Stimulated activated CD8-positive, alpha-beta memory T cell treated with anti-CD3 and anti-CD28 coated beads, Interleukin-4, amount 100 ng/mL, for 1 hour (primary cell): ENCODE data around the gene NUP98.
"Not testable (repeated sequence)": the region's sequence is repeated elsewhere in the genome, so short reads cannot be mapped to it uniquely, and the experiment has no call there.

Experiments used
- DNase-seq, 2 donors: peaks; one replicate each; pipeline ENCODE4 v3.0.0-alpha.2; 2020; ENCODE audit warnings: low read depth in 2 of 2, low spot score in 1 of 2

Gene NUP98

DNA sequence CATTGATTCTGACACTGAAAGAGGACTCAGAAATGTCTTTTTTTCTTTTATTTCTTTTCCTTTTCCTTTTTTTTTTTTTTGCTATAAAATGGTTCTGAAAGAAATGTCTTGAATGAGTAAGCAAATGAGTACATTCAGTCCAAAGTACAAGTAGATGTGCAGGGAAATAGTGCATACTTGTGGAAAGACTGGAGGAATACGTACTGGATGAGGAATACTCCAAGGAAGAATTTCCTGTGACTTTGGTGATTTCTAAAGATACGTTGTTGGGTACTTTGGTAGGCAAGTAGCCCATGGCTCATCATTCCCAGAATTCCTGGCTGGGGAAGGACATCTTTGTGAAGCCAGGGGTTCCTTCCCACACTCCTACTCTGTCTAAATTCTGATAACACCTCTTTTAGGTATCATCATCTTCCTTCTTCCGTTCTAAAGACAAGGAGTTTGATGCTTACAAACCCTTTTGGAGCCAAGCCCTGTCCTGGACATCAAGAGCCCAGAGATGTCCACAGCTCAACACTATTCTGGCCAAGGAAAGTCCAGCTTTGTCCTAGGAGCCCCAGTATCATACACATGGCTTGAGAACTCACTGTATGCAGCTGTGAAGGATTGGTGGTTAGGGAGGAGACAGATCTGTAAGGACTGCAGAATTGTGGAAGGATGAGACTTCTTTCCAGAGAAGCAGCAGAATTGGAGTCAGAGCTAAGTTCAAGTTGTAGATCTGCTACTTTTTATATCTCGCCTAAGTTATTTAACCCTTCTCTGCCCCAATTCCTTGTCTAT is 4.8 kb upstream of the NUP98 start:
- no peak for DNase-seq

GRCh38 chr11:3799873-3800272 is 2.5 kb upstream of the NUP98 start:
- no peak for DNase-seq

GRCh38 chr11:3799143-3799542 is 1.8 kb upstream of the NUP98 start:
- DNase-seq, result no peak

DNA sequence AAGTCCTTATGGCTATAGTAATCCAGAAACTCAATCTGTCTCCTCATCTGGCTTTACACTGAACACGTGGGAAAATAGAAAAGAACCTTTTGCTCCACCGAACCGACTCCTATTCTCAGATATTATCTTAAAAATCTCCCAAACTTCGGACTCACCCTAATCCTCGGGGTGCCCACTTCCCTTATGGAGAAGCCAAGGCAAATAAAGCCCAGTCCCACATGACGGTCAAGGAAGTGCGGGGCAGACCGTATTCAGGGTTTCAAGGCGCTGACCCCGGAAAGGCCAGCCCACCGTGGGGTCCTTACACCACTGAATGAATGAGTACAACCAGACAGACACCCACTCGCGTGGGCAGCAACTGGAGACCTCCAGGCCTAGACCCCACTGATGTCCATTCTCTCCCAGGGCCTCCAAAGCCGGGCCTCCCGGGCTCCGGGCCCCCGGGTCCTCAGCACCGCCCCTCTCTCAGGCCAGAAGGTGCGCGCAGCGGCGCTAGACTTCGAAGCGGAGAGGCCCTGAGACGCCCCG is 489 bp downstream of the NUP98 start:
- DNase-seq, result no peak

GRCh38 chr11:3796346-3796745 is 1.0 kb downstream of the NUP98 start:
- DNase-seq, result no peak

DNA sequence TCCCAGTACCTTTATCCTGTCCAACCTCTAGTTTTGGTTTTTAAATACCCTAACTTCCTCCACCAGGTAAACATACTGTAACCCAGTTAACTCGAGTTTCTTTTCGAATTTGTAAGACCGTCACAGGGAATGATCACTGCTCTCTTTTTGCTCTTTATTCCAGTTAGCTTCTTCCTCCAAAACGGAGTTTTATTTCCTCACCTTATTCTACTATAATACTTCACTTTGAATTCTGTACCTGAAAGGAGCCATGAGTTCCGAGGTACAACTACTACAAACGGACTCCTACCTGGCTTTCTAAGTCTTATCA is 1.4 kb downstream of the NUP98 start:
- no peak for DNase-seq

- no peak for DNase-seq
These were observed 2.0 kb downstream of the NUP98 start for GRCh38 chr11:3795131-3796001.

GRCh38 chr11:3794387-3794786 is 3.0 kb downstream of the NUP98 start:
- DNase-seq, result not testable (repeated sequence)

GRCh38 chr11:3786781-3787428 is 10.4 kb downstream of the NUP98 start:
- no peak for DNase-seq

- DNase-seq, result no peak
These were observed 13.7 kb downstream of the NUP98 start for GRCh38 chr11:3783611-3784010.

- no peak for DNase-seq
These were observed 14.4 kb downstream of the NUP98 start for GRCh38 chr11:3782963-3783362.

DNA sequence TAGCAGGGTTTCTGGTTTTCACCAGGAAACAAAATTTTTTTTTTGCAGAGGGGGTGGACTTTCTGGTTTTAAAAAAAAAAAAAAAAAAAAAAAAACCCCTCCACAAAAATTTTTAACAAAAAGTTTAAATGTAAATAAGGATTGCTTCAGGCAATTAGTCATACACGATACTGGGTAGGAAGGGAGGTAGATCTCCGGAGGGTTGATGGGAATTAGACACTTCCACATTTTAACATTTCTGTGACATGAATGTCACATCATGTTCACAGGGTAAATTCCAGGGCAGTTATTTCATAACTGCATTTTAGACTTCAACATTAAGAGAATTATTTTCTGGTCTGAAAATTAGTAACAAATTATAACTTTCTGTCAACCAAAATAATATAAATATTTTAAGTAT is 15.9 kb downstream of the NUP98 start:
- no peak for DNase-seq

DNA sequence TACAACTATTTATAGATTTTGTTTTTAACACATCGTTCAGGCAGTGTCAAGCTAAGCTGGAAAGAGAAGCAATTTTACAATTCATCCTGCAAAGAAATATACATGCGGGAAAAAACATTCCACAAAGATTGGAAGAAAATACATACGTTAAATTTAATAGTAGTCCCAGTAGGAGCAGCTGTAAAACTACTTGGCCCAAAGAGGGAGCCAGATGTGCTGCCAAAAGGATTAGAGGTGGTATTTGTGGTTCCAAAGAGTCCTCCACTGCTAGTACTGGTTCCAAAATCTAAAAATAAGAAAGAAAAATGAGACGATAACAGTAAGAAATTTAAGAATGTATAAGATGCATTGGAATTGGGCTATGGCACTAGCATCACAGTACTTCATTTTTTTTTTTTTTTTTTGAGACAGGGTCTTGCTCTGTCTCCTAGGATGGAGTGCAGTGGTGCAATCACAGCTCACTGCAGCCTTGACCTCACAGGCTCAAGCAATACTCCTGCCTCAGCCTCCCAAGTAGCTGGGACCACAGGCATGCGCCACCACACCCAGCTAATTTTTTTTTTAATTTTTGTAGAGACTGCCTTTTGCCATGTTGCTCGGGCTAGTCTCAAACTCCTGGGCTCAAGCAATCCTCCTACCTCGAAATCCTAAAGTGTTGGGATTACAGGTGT is 21.5 kb downstream of the NUP98 start:
- no peak for DNase-seq

DNA sequence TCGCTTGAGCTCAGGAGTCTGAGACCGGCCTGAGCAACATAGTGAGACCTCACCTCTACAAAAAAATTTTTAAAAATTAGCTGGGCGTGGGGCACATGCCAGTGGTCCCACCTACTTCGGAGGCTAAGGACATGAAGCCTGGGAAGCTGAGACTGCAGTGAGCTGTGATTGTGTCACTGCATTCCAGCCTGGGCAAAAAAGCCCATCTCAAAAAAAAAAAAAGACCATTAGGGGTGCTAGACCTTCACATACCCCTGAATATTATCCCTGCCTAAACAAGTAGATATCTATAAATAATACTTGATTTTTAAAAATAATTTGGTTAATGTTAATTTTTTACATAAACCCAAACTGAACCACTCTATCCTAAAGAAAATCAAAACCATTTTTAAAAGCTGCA is 24.2 kb downstream of the NUP98 start:
- DNase-seq, result no peak

- no peak for DNase-seq
These were observed 29.8 kb downstream of the NUP98 start for GRCh38 chr11:3767536-3767935.

DNA sequence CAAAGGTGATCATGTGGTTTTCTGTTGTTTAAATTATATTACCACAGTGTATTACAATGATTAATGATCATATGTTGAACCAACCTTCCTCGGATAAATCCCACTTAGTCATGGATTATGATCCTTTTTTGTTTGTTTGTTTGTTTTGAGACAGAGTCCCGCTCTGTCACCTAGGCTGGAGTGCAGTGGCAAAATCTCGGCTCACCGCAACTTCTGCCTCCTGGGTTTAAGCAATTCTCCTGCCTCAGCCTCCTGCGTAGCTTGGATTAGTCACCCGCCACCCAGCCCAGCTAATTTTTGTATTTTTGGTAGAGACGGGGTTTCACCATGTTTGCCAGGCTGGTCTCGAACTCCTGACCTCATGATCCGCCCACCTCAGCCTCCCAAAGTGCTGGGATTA is 30.5 kb downstream of the NUP98 start:
- not testable (repeated sequence) for DNase-seq

GRCh38 chr11:3764266-3764665 is 33.1 kb downstream of the NUP98 start:
- DNase-seq, result no peak

DNA sequence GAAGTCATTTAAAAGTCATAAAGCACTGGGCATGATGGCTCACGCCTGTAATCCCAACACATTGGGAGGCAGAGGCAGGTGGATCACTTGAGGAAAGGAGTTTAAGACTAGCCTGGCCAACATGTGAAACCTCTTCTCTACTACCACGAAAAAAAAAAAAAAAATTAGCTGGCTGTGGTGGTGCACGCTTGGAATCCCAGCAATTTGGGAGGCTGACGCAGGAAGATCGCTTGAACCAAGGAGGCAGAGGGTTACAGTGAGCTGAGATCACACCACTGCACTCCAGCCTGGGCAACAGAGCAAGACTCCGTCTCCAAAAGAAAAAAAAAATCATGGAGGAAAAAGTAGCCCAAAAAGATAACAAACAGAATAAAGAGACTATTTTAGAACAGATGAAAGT is 42.2 kb downstream of the NUP98 start:
- DNase-seq, result no peak

GRCh38 chr11:3753110-3753509 is 44.2 kb downstream of the NUP98 start:
- no peak for DNase-seq

GRCh38 chr11:3747704-3748103 is 49.6 kb downstream of the NUP98 start:
- DNase-seq, result no peak

GRCh38 chr11:3745161-3745560 is 52.2 kb downstream of the NUP98 start:
- no peak for DNase-seq
